ENCODE results near the gene METAP1.
"Not testable (repeated sequence)": the region's sequence is repeated elsewhere in the genome, so short reads cannot be mapped to it uniquely, and the experiment has no call there.

Gene METAP1

DNA sequence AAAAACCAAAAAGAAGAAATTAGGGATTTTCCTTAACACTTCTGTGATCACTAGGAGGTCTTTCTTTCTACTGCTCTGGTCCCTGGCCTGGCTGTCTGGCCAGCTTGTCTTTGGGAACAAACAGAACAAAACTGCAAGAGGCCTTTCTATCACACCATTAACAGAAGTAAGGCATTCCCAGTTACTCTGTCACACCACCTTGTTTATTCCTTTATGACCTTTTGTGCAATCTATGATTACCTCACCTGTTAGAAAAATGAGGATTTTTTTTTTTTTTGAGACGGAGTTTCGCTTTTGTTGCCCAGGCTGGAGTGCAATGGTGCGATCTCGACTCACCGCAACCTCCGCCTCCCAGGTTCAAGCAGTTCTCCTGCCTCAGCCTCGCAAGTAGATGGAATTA is 3.0 kb downstream of the METAP1 start:
- DNase-seq = no peak

DNA sequence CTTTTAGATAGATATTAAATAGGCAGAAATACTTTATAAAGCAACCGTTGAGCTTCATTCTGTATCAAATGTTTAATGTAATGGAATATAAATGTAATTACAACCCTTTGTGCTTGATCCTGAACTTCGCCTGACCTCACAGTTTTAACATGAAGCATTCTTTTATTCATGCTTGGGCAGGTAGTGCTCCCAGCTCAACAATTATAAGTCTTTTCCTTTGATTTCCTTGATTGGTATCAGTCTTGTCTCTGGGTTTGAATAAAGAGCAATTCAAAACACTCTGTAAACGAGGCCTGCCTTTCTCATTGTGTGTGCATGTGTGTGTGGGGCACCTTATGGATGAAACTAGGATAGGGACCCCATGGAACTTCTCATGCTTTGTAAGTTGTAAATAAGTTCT is 6.8 kb downstream of the METAP1 start:
- no peak for DNase-seq

DNA sequence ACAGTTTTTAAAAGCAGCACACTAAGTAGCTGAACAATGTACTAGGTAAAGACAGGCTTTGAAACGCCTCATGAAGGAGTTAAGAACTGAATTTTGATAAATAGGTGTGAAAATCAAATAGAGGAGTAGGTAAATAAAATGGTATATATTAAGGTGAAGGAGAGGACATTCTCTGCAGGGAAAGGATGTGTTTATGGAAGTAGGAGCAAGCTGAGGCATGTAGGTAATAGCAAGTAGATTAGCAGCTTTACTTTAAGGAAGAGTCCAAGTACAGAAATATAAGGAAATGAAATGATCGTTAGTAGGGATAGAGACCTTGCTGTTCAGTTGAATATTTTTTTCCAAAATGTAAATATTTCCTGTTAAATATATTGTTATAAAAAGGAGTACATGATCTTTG is 12.5 kb downstream of the METAP1 start:
- no peak for DNase-seq

DNA sequence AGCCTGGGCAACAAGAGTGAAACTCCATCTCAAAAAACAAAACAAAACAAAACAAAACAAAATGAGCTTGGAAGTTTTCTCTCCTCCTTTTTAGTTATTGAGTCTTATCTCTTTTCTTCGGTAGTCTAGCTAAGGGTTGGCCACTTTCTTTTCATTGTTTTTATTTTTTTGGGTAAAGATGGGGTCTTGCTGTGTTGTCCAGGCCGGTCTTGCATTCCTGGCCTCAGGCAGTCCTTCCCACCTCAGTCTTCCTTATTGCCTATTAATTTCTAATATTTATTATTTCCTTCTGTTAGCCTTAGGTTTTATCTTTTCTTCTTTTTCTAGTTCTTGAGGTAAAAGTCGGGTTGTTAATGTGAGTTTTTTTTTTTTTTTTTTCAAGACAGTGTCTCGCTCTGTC is 16.4 kb downstream of the METAP1 start:
- no peak for DNase-seq

DNA sequence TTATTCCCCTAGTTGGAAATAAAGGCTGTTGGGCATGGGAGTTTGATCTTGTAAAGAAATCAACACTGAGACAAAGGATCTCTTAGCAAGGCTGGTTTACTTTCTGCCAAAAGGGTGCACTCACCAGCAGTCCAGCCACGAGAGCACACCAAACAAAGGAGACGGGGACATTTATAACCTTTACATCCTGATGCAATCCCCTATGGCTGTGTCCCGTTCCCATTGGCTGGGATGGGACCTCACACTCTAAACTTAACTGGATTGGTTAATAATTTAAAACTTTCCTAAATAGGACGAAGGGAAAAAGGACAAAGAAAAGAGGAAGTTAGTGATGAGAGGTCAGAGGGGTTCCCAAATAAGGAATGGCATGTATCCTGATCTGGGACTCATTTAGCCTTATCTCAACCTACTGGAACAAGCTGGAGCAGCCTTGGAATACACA is 17.9 kb downstream of the METAP1 start:
- no peak for DNase-seq

DNA sequence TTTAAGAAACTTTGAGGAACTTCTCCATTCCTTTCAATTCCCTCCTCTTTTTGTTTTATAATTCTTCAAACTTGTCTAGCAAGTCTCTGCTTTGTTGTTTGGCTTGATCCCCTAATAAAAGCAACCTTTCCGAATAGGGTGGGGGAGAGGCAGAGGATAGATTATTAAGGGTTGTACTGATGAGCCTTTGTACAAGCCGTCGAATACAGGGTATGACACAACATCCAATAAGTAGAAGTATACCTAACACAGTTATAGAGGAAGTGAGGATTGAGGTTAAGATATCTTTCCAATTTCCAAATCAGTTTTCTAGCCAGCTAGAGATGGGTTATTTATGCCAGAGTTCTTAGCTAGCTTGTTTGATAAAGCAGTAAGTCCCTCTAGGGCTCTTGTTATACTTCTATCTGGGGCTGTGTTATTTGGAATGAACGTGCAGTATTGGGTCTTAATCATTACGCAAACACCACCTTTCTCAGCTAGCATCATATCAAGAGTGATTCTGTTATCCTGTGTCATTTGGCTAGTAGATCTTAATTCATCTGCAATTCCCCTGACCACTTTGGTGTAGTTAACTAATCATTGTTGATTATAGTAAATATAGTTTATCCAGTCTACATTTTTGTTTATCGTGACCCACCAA is 18.5 kb downstream of the METAP1 start:
- DNase-seq = no peak

DNA sequence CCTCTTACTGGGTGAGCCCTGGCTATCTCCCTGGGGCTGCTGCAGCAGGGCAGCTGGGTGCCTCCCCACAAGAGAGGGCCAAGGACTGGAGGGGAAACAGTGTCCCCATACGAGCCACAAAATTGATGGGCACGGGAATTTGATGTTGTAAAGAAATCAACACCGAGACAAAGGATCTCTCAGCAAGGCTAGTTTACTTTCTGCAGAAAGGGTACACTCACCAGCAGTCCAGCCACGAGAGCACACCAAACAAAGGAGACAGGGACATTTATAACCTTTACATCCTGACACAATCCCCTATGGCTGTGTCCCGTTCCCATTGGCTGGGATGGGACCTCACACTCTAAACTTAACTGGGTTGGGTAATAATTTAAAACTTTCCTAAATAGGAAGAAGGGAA is 25.9 kb downstream of the METAP1 start:
- DNase-seq = no peak

DNA sequence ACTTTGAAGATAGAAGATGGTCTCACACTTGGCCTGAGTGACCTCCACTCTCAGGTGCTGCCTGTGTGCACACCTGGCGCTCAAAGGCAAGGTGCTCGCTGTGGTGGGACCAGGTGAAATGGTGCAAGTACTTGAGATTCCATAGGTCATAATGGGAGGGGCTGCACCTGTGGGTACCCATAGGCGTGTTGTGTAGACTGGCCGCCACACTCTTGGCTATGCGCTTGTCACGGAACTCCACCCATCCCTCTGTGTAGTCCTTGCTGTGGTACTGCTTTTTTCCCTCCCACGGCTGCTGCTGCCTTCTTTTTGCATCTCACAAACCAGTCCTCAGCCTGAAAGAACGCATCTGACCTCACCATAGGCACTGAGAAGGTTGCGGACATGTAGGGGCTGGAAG is 27.0 kb downstream of the METAP1 start:
- no peak for DNase-seq

DNA sequence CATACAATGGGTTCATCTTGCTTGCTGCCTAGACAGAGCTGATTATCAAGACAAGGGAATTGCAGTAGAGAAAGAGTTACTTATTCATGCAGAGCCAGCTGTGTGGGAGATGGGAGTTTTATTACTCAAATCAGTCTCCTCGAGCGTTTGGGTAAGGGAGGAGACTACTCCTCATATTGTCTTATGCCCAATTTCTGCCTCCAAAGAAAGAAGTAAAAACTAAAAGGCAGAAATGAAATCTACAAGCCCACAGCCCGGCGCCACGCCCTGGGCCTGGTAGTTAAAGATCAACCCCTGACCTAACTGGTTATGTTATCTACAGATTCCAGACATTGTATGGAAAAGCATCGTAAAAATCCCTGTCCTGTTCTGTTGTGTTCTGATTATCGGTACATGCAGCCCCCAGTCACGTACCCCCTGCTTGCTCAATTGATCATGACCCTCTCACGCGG is 28.3 kb downstream of the METAP1 start:
- not testable (repeated sequence) for DNase-seq

DNA sequence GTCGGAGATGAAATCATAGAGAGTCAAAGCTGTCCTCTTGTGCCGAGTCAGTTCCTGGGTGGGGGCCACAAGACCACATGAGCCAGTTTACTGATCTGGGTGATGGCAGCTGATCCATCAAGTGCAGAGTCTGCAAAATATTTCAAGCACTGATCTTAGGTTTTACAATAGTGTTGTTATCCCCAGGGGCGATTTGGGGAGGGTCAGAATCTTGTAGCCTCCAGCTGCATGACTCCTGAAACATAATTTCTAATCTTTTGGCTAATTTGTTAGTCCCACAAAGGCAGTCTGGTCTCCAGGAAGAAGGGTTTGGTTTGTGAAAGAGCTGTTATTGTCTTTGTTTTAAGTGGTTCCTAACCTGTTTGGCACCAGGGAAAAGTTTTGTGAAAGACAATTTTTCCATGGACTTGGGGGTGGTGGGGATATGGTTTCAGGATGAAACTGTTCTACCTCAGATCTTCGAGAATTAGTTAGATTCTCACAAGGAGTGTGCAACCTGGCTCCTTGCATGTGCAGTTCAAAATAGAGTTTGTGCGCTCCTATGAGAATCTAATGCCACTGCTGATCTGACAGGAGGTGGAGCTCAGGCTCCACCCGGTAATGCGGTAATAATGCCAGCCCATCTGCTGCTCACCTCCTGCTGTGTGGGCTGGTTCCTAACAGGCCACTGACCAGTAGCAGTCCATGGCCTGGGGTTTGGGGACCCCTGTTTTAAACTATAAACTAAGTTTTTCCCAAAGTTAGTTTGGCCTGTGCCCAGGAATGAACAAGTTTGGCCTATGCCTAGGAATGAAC is 29.2 kb downstream of the METAP1 start:
- DNase-seq = no peak

DNA sequence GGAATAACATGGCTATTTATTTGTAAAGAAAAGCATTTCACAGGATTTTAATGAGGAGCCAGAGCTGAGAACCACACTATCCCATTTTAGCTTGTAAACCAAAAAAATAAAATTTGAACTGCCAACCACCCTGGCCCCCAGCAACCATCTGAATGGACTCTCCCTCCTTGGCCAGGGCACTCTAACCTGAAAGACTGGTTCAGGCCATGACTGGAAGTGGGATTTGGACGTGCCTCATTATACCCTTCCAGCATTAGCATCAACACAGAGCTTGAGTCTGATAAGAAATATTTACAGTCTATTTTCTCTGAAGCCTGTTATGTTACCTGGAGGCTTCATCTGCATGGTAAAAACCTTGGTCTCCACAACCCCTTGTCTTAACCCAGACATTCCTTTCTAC is 30.0 kb downstream of the METAP1 start:
- no peak for DNase-seq

DNA sequence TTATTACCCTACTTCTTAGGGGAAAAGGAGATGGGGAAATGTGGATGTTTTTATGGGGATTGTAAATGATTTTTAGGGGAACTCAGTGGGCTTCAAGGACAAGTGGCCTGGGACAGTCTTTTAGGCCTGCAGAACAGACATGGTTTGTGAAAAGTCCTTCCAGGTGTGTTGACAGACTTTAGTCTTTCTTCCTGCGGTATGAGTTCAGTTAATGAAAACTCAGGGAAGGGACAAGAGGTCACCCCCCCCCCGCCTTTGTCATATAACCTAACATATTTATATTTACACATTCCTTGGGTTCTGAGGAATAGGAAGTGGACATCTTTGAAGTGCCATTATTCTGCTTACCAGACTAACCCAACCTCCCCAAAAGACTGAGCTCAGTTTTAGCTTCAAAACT is 31.8 kb downstream of the METAP1 start:
- no peak for DNase-seq

DNA sequence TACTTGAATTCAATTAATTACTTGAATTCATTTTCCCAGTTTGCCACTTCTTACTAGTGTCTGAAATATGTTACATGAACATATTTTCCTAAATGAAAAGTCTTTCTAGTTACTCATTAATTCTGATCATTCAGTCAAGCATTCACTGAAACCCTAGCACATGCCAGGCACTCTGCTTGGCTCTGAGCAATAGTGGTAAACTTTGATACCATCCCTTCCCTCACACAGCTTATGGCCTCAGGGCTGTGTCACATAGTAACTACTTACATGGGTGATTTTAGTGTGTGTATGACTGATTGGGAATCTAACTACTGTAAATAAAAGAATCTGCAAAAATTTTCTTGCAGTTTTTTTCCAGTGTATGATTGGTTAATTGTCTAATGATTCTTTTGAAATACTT is 32.7 kb downstream of the METAP1 start:
- DNase-seq = peak; percentile 18

DNA sequence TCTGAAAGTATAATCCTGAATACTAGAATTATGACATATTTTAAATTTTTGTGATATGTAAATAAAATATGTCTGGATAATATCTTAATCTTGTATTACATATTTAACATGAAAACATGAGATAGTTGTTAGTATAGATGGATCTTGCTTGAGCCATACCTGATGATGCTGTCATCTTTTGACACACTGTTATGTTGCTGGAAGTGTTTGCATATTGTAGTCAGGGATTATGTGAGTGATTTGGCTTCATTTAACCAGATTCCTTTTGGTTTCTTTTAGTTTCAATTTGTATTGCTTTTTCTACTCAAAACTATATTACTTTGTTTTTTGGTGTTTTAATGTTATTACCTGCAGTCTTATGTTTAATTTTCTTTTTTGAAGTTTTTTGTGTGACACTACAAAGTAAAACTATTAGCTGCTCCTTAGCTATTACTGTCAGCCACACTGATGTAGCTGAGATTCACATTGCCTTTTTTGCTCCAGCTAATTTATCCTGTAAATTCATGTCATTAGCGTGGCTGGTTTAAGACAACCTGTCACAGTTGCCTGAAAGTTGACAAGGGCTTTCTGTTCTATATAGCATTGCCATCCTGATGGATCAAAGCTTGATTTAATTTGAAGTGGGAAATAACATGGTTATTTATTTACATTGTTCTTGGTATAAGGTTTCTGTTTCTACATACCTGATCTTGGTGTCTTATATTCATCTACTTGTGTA is 33.7 kb downstream of the METAP1 start:
- no peak for DNase-seq

DNA sequence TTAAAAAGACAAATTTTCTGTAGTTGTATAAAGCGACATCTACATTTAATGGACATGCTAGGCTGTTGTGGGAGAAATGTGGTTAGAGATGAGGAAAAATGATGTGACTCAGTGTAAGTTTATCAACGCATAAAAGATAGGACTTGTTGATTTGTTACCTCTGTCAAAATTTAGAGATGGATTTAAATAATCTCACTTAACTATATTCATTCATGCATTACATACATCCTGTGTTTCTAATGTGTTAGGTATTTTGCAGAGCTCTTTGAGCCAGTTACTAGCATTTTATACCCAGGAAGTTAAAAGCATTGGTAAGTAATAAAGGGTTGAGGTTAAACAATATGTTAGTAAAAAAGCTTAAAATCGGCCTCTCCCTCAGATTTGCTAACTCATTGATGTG is 34.3 kb downstream of the METAP1 start:
- peak; percentile 7 for DNase-seq

DNA sequence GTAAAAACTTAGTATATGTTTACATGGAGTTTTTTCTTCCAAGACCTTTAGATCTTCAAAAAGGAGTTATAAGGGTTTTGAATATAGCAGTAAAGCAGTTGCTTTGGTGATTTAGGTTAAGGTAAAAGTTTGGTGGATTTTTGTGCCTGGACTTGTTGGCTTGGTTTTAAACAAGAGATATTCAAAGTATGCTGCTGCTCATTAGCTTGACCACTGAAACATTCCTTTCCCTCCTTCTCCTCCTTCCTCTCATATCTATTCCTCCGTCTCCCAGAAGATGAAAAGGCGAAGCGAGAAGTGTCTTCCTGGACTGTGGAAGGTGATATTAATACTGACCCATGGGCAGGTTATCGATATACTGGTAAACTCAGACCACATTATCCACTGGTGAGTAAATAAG is 38.4 kb downstream of the METAP1 start:
- DNase-seq = no peak

DNA sequence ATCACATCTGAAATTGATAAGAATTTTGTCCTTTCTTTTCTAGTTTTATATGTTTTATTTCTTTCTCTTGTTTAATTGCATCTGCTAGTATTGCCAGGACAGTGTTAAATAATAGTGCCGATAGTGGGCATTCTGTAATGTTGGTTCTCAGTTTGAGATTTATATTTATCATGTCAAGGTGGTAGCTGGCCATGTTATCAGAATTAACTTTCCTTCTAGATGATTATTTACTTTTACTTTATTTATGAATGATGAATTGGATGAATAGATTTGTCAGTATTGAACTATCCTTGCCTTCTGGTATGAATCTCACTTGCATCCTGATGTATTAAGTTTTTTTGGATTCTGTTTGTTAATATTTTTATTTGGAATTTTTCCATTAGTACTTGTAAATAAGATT is 42.7 kb downstream of the METAP1 start:
- no peak for DNase-seq

DNA sequence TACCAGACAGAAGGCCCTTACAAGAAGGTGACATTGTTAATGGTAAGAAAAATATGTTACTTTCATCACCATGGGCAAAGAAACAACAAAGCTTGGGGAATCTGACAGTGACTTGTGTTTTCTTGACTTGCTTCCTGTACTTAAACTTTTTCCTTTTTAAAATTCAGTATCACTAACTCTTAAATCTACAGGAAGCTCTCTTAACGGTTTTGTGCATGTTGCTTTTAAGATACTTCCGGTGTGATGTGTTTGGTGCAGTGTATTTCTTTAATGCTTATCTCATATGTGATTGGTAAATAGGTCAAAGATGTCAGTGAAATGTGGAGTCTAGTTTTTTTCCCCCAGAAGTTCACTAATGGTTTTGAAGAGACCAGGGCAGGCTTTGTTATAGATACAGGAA is 47.8 kb downstream of the METAP1 start:
- DNase-seq = no peak

DNA sequence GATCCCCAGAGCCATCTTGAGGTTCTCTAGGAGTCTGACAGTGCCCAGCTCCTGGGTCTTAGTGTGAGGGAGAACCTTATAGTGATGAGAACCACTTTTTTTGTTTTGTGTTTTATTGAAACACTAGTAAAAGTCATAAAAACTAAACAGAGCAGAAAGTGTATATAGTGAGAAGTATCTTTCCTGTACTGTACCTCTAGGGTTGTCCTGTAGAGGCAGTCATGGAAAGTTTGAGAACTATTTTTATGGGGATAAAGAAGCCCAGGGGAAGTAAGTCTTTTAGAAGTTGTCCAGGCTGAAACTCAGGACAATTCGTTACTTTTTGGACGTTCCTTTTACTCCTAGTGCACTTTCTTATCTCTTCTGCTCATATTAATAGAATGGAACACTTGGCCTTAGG is 52.2 kb downstream of the METAP1 start:
- no peak for DNase-seq

DNA sequence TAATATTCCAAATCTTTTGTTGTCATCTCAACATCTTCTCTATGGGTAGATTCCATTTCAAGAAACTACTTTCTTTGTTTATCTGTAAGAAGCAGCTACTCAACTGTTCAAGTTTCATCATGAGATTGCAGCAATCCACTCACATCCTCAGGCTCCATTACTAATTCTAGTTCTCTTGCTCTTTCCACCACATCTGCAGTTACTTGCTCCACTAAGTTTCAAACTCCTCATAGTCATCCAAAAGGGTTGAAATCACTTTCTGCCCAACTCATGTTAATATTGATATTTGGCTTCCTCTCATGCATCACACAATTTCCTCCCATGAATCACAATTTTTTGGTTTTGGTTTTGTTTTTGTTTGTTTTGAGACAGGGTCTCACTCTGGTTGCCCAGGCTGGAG is 57.4 kb downstream of the METAP1 start:
- no peak for DNase-seq

DNA sequence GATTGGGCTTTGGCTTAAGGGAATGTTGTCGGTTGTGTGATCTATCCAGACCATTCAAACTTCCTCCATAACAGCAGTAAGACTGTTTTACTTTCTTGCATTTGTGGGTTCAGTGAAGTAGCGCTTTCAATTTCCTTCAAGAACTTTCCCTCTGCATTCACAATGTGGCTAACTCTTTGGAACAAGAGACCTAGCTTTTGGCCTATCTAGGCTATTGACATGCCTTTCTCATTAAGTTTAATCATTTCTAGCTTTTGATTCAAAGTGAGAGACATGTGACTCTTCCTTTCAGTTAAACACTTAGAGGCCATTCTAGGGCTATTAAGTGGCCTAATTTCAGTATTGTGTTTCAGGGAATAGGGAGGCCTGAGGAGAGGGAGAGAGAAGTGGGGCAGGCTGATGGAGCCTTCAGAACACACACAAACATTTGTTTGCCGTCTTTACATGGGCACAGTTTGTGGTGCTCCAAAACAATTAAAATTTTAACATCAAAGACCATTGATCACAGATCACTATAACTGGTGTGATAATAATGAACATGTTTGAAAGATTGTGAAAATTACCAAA is 59.0 kb downstream of the METAP1 start:
- DNase-seq = no peak

DNA sequence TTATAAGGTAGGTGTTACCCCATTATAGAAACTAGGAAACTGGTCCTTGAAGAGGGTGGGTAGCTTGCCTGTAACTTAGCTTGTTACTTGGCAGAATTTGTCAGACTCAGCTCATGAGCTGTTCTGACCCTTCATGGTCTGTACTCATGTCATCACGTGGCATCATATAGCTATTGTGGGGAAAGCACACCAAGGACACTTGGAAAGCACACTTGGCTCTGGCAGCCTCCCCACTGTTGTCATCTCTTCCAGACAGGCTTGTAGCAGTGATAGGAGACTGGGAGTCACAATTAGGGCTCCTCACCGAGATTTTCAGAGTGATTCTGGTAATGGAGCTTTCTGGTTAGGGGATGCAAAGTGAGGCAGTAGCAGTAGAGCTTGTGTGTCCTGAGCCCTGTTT is 62.7 kb downstream of the METAP1 start:
- DNase-seq = no peak

DNA sequence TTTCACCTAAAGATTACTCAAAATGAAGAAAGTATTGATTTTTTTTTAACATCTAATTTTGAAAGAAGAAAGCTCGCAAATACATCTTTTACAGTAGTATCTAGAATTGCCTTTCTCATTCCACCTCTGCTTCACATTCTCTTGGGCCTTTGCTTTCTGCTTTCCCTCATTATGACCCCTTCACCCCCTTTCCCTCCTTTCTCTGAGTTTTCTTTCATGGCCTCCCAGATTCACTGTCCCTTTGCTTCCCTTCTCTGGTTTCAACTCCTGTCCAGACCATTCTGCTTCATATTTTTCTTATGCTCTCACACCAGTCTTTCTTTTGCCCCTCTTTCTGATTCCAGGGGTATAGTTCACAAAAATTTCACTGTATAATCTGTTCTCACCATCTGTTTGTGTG is 64.0 kb downstream of the METAP1 start:
- DNase-seq = no peak

Data from HCEC 1CT (cell line).